ENCODE data around the gene DUSP3.

Gene DUSP3

DNA sequence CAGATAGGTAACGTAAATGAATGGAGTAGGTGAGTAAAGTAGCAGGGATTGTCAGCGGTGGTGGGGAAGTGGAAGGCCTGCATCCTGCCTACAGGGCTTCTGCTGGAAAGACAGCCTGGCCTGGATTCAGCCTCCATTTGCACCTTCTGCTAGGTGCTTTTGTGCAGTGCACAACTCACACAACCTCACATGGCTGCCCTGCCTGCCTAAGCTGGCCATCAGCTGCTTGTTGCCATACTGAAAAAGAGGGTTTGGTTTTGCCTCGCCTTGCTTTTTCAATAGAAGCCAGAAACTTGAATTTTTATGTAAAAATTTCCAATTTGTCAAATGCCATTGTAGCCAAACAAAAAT lies 56.5 kb downstream of the DUSP3 start:
- Histone ChIP-seq H2AFZ (ENCODE audit: low read depth, low read length) (no peak overlapping the region), H3K9me3 (ENCODE audit: control insufficient read depth, low read length) (peaks cover 6% of the 10 kb centered on the region), H2AK5ac (ENCODE audit: low read length, severe bottlenecking) (no peak overlapping the region), H3K79me1 (replicated peaks; ENCODE audit: low read length, poor library complexity, severe bottlenecking) (no peaks in the 10 kb centered on the region), H2BK12ac (ENCODE audit: low read length in 2 of 2) (peak overlapping the region in 1 of 2 experiments; percentile 57), H2BK5ac (ENCODE audit: low read depth, low read length, poor library complexity, severe bottlenecking) (no peak overlapping the region), H3K27ac (ENCODE audit: low read length, poor library complexity, severe bottlenecking) (no peak overlapping the region), H2BK15ac (ENCODE audit: low read depth, poor library complexity, severe bottlenecking) (no peak overlapping the region), H3K36me3 (ENCODE audit: control insufficient read depth in 1 of 2, insufficient read depth in 2 of 2, low read depth in 1 of 2, low read length in 2 of 2) (no peaks in the 10 kb centered on the region), H3K4me3 (ENCODE audit: insufficient read depth in 1 of 2, low read depth in 1 of 2, low read length in 2 of 2) (no peak overlapping the region), H3K9ac (ENCODE audit: low read length) (no peak overlapping the region), H3K27me3 (ENCODE audit: control insufficient read depth in 1 of 2, insufficient read depth in 1 of 2, low read length in 2 of 2) (no peaks in the 10 kb centered on the region), H3K4me2 (ENCODE audit: low read length, poor library complexity, severe bottlenecking) (no peak overlapping the region), H3K4me1 (ENCODE audit: control insufficient read depth, insufficient read depth, low read depth, low read length) (peaks cover 26% of the 10 kb centered on the region), H3K4ac (ENCODE audit: low read depth in 1 of 2, low read length in 2 of 2) (no peak overlapping the region), H3K23ac (ENCODE audit: low read length in 2 of 2) (no peak overlapping the region), H3K18ac (ENCODE audit: low read depth in 1 of 2, low read length in 2 of 2) (no peak overlapping the region), H4K91ac (ENCODE audit: low read length) (no peak overlapping the region), H2BK120ac (ENCODE audit: low read depth, low read length) (no peak overlapping the region), H4K8ac (ENCODE audit: low read length) (no peak overlapping the region), H3K14ac (ENCODE audit: low read length in 2 of 2) (no peak overlapping the region)
- DNase-seq = no peak
- 100% methylated on average over 3 of the region's 3 CpGs for WGBS

GRCh38 chr17:43721537-43722268 lies 57.1 kb downstream of the DUSP3 start:
- no peaks in the 10 kb centered on the region for H3K36me3 ChIP-seq (ENCODE audit: control insufficient read depth in 1 of 2, insufficient read depth in 2 of 2, low read depth in 1 of 2, low read length in 2 of 2)
- DNase-seq = peak; percentile 31
- H4K8ac ChIP-seq (ENCODE audit: low read length) = no peak overlapping the region
- H2BK15ac ChIP-seq (ENCODE audit: low read depth, poor library complexity, severe bottlenecking) = no peak overlapping the region
- no peak overlapping the region for H3K23ac ChIP-seq (ENCODE audit: low read length in 2 of 2)
- H3K9me3 ChIP-seq (ENCODE audit: control insufficient read depth, low read length) = peaks cover 6% of the 10 kb centered on the region
- WGBS = 85% methylated on average over 4 of the region's 4 CpGs
- no peak overlapping the region for H2AK5ac ChIP-seq (ENCODE audit: low read length, severe bottlenecking)
- H3K79me1 ChIP-seq (replicated peaks; ENCODE audit: low read length, poor library complexity, severe bottlenecking) = no peaks in the 10 kb centered on the region
- H2AFZ ChIP-seq (ENCODE audit: low read depth, low read length) = no peak overlapping the region
- H2BK120ac ChIP-seq (ENCODE audit: low read depth, low read length) = no peak overlapping the region
- no peak overlapping the region for H4K91ac ChIP-seq (ENCODE audit: low read length)
- H3K4me3 ChIP-seq (ENCODE audit: insufficient read depth in 1 of 2, low read depth in 1 of 2, low read length in 2 of 2) = peak overlapping the region in 1 of 2 experiments; percentile 78
- H3K4ac ChIP-seq (ENCODE audit: low read depth in 1 of 2, low read length in 2 of 2) = no peak overlapping the region
- no peak overlapping the region for H3K14ac ChIP-seq (ENCODE audit: low read length in 2 of 2)
- peaks cover 26% of the 10 kb centered on the region for H3K4me1 ChIP-seq (ENCODE audit: control insufficient read depth, insufficient read depth, low read depth, low read length)
- no peak overlapping the region for H3K18ac ChIP-seq (ENCODE audit: low read depth in 1 of 2, low read length in 2 of 2)
- H2BK12ac ChIP-seq (ENCODE audit: low read length in 2 of 2) = peak overlapping the region in 1 of 2 experiments; percentile 57
- peak overlapping the region; percentile 92 for H3K9ac ChIP-seq (ENCODE audit: low read length)
- no peaks in the 10 kb centered on the region for H3K27me3 ChIP-seq (ENCODE audit: control insufficient read depth in 1 of 2, insufficient read depth in 1 of 2, low read length in 2 of 2)
- H3K4me2 ChIP-seq (ENCODE audit: low read length, poor library complexity, severe bottlenecking) = no peak overlapping the region
- H2BK5ac ChIP-seq (ENCODE audit: low read depth, low read length, poor library complexity, severe bottlenecking) = no peak overlapping the region
- no peak overlapping the region for H3K27ac ChIP-seq (ENCODE audit: low read length, poor library complexity, severe bottlenecking)

GRCh38 chr17:43720311-43721060 lies 58.3 kb downstream of the DUSP3 start:
- Histone ChIP-seq H2BK5ac (ENCODE audit: low read depth, low read length, poor library complexity, severe bottlenecking) (no peak overlapping the region), H2AFZ (ENCODE audit: low read depth, low read length) (peak overlapping the region; percentile 85), H2BK120ac (ENCODE audit: low read depth, low read length) (peak overlapping the region; percentile 36), H3K4me1 (ENCODE audit: control insufficient read depth, insufficient read depth, low read depth, low read length) (peaks cover 26% of the 10 kb centered on the region), H2BK15ac (ENCODE audit: low read depth, poor library complexity, severe bottlenecking) (peak overlapping the region; percentile 82), H3K23ac (ENCODE audit: low read length in 2 of 2) (no peak overlapping the region), H3K27ac (ENCODE audit: low read length, poor library complexity, severe bottlenecking) (no peak overlapping the region), H3K27me3 (ENCODE audit: control insufficient read depth in 1 of 2, insufficient read depth in 1 of 2, low read length in 2 of 2) (no peaks in the 10 kb centered on the region), H3K4ac (ENCODE audit: low read depth in 1 of 2, low read length in 2 of 2) (peak overlapping the region; percentile 89 to 91), H2BK12ac (ENCODE audit: low read length in 2 of 2) (peak overlapping the region in 1 of 2 experiments; percentile 58), H3K4me3 (ENCODE audit: insufficient read depth in 1 of 2, low read depth in 1 of 2, low read length in 2 of 2) (peak overlapping the region; percentile 56 to 78), H3K18ac (ENCODE audit: low read depth in 1 of 2, low read length in 2 of 2) (peak overlapping the region; percentile 38 to 94), H3K79me1 (replicated peaks; ENCODE audit: low read length, poor library complexity, severe bottlenecking) (no peaks in the 10 kb centered on the region), H3K36me3 (ENCODE audit: control insufficient read depth in 1 of 2, insufficient read depth in 2 of 2, low read depth in 1 of 2, low read length in 2 of 2) (no peaks in the 10 kb centered on the region), H4K91ac (ENCODE audit: low read length) (peak overlapping the region; percentile 86), H3K4me2 (ENCODE audit: low read length, poor library complexity, severe bottlenecking) (peak overlapping the region; percentile 64), H3K9ac (ENCODE audit: low read length) (peak overlapping the region; percentile 92), H3K14ac (ENCODE audit: low read length in 2 of 2) (peak overlapping the region in 1 of 2 experiments; percentile 45), H2AK5ac (ENCODE audit: low read length, severe bottlenecking) (no peak overlapping the region), H4K8ac (ENCODE audit: low read length) (peak overlapping the region; percentile 87), H3K9me3 (ENCODE audit: control insufficient read depth, low read length) (peaks cover under 1% of the 10 kb centered on the region)
- 6% methylated on average over 28 of the region's 64 CpGs for WGBS
- peak; percentile 61 for DNase-seq

GRCh38 chr17:43719578-43719977 lies 59.2 kb downstream of the DUSP3 start:
- Histone ChIP-seq H3K23ac (ENCODE audit: low read length in 2 of 2) (no peak overlapping the region), H4K91ac (ENCODE audit: low read length) (no peak overlapping the region), H3K9ac (ENCODE audit: low read length) (no peak overlapping the region), H3K4me3 (ENCODE audit: insufficient read depth in 1 of 2, low read depth in 1 of 2, low read length in 2 of 2) (no peak overlapping the region), H3K4ac (ENCODE audit: low read depth in 1 of 2, low read length in 2 of 2) (no peak overlapping the region), H3K14ac (ENCODE audit: low read length in 2 of 2) (no peak overlapping the region), H3K18ac (ENCODE audit: low read depth in 1 of 2, low read length in 2 of 2) (no peak overlapping the region), H2BK120ac (ENCODE audit: low read depth, low read length) (no peak overlapping the region), H3K79me1 (replicated peaks; ENCODE audit: low read length, poor library complexity, severe bottlenecking) (no peaks in the 10 kb centered on the region), H3K9me3 (ENCODE audit: control insufficient read depth, low read length) (no peaks in the 10 kb centered on the region), H4K8ac (ENCODE audit: low read length) (no peak overlapping the region), H2BK15ac (ENCODE audit: low read depth, poor library complexity, severe bottlenecking) (no peak overlapping the region), H2BK5ac (ENCODE audit: low read depth, low read length, poor library complexity, severe bottlenecking) (no peak overlapping the region), H3K4me1 (ENCODE audit: control insufficient read depth, insufficient read depth, low read depth, low read length) (peaks cover 28% of the 10 kb centered on the region), H3K4me2 (ENCODE audit: low read length, poor library complexity, severe bottlenecking) (no peak overlapping the region), H3K27me3 (ENCODE audit: control insufficient read depth in 1 of 2, insufficient read depth in 1 of 2, low read length in 2 of 2) (no peaks in the 10 kb centered on the region), H3K36me3 (ENCODE audit: control insufficient read depth in 1 of 2, insufficient read depth in 2 of 2, low read depth in 1 of 2, low read length in 2 of 2) (no peaks in the 10 kb centered on the region), H2BK12ac (ENCODE audit: low read length in 2 of 2) (no peak overlapping the region), H2AK5ac (ENCODE audit: low read length, severe bottlenecking) (no peak overlapping the region), H2AFZ (ENCODE audit: low read depth, low read length) (no peak overlapping the region), H3K27ac (ENCODE audit: low read length, poor library complexity, severe bottlenecking) (no peak overlapping the region)
- no peak for DNase-seq
- 88% methylated on average over 2 of the region's 3 CpGs for WGBS

Measured in mesenchymal stem cell (in vitro differentiated cells and primary cell).